GM10248 (cell line): ENCODE results near the gene AK9.
A peak's percentile ranks its signal among the peaks of the same experiment; 100 is the strongest.

Source experiments
- CTCF ChIA-PET: fragments of 300-600 bp; sonication (Branson Sonifier 250); formaldehyde crosslinking; extraction: SDS; loops from one replicate; lab custom pipeline; 2021; ENCODE audit warnings: antibody characterized with exemption; lab: Yijun Ruan, JAX
- POLR2A ChIA-PET: fragments of 350-650 bp; sonication (Branson Sonifier 250); formaldehyde crosslinking; extraction: SDS; loops from one replicate; lab custom pipeline; 2020; ENCODE audit warnings: antibody characterized with exemption; lab: Yijun Ruan, JAX
- DNase-seq: peaks from one replicate; pipeline ENCODE4 v3.0.0; 2012; ENCODE audit errors: extremely low spot score
- CTCF ChIP-seq: IDR thresholded peaks from 2 replicates; pipeline ENCODE4 v1.5.1; 2012; ENCODE audit warnings: mild to moderate bottlenecking, low read depth; ENCODE audit errors: extremely low read depth, missing control alignments, control extremely low read depth

AK9 gene

GRCh38 chr6:109473120-109473519 is 217.9 kb downstream of the AK9 start:
- DNase-seq: no peak
- ChIA-PET CTCF (interaction anchor here (0.9 to 5.4 kb wide), 3 partner anchors 9 to 15 kb away, joined by 3 to 45 read pairs (median 8); partner anchors contain the start of gene MICAL1), POLR2A (interaction anchor here (0.5 kb wide), 1 partner anchor 9 kb away, joined by 3 read pairs; no protein-coding TSS in a partner anchor)
- TF ChIP-seq CTCF: no peak

GRCh38 chr6:109472132-109472995 is 218.6 kb downstream of the AK9 start:
- peak; percentile 26 for TF ChIP-seq CTCF
- ChIA-PET POLR2A (interaction anchor here (0.5 kb wide), 1 partner anchor 10 kb away, joined by 3 read pairs; no protein-coding TSS in a partner anchor), CTCF (interaction anchor here (0.9 to 5.4 kb wide), 4 partner anchors 8 to 14 kb away, joined by 3 to 45 read pairs (median 6); partner anchors contain the start of gene MICAL1)
- DNase-seq: peak; percentile 32

DNA sequence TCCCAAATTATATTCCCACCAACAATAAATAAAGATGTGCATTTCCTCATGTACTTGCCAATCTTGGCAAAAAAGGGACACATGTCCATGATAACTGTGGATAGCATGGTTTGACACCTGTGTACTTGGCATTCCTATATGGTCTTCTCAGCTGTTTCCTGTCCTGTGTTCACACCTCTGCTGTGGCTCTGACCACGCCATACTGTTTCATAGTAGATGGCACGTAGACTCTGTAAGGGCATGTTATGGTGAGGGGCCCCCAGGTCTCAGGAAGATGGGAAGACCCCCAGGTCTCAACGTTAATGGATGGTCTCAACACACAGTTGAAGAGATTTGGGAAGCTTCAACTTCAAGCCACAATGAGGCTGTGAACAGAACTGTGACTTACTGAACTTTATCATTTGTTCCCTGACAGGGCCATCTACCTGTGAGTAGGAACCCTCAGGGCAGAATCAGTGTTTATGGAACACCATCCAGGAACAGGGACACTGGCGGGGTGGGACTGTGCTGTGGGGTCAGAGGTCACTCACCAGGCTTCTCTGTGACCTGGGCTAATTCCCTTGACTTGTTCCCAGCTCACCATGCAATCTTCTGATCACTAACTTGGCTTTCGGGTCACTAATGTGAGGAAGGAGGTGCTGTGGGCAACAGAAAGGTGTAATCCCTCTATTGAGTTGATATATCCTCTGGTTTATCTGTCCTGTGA is 219.7 kb downstream of the AK9 start:
- POLR2A ChIA-PET: interaction anchor here (0.5 kb wide), 1 partner anchor 23 kb away, joined by 3 read pairs; no protein-coding TSS in a partner anchor
- TF ChIP-seq CTCF: no peak
- CTCF ChIA-PET: interaction anchor here (1.7 to 5.4 kb wide), 2 partner anchors 9 to 13 kb away, joined by 4 to 45 read pairs; partner anchors contain the start of gene MICAL1
- DNase-seq: no peak

GRCh38 chr6:109469591-109470189 is 221.3 kb downstream of the AK9 start:
- TF ChIP-seq CTCF: no peak
- ChIA-PET CTCF (interaction anchor here (0.9 to 5.4 kb wide), 5 partner anchors 9 to 570 kb away, joined by 3 to 45 read pairs (median 5); partner anchors contain the start of gene MICAL1), POLR2A (interaction anchor here (1.5 kb wide), 1 partner anchor 10 kb away, joined by 6 read pairs; no protein-coding TSS in a partner anchor)
- DNase-seq: no peak

DNA sequence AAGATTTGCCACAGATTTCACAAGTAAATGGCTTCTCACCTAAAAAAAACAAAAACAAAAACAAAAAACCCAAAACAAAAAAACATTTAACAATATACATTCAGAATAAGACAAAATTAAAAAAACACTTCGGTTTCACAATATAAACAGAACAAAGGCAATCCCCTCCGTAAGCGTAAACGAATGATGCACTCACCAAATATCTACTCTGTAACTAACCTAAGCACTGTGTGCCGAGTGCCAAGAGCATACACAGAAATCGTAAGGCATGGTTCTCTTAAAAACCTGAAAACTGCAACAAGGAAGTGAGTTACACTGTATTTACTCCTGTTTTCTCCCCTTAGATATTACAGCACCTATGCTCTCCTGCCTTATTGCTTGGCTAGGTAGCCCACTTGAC is 223.3 kb downstream of the AK9 start:
- TF ChIP-seq CTCF: no peak
- ChIA-PET CTCF (no interaction called here), POLR2A (no interaction called here)

GRCh38 chr6:109466212-109466923 is 224.6 kb downstream of the AK9 start:
- no peak for TF ChIP-seq CTCF
- CTCF ChIA-PET: interaction anchor here (1.1 to 2.7 kb wide), 2 partner anchors 11 to 16 kb away, joined by 4 to 11 read pairs; partner anchors contain the start of genes MICAL1 and ZBTB24
- DNase-seq: no peak
- POLR2A ChIA-PET: no interaction called here

More for the DNA sequence above, 223.3 kb downstream of the AK9 start:
- DNase-seq: no peak
